Activated T-cell treated with anti-CD3 and anti-CD28 coated beads, Interleukin-2, amount 50 U/mL, for 4 hours (primary cell): ENCODE measurements around the gene BLMH. TPM values are rescaled to one million over a fixed set of nuclear protein-coding genes. Genes with fewer than 3 reads are reported as not detected.

ENCODE experiments used
- ATAC-seq, 2 donors: fragments of 200-7000 bp; cut with Tn5 transposase; one replicate each; pipeline ENCODE4 v1.10.0; 2021
- DNase-seq: peaks from one replicate; pipeline ENCODE4 v3.0.0-alpha.2; 2020
- H3K27me3 Mint-ChIP-seq: one replicate; pipeline ENCODE4 v1.8.0; 2021; ENCODE audit warnings: low read depth, mixed read lengths
- H3K36me3 Mint-ChIP-seq: one replicate; pipeline ENCODE4 v1.8.0; 2022; ENCODE audit warnings: mixed read lengths; ENCODE audit not compliant: insufficient read depth
- H3K4me1 Mint-ChIP-seq: one replicate; pipeline ENCODE4 v1.8.0; 2021; ENCODE audit warnings: low read depth, mixed read lengths
- H3K4me3 Mint-ChIP-seq: one replicate; pipeline ENCODE4 v1.8.0; 2021; ENCODE audit warnings: mild to moderate bottlenecking, moderate library complexity, mixed read lengths
- H3K9me3 Mint-ChIP-seq: one replicate; pipeline ENCODE4 v1.8.0; 2021; ENCODE audit warnings: mixed read lengths
- total RNA-seq, 3 donors: library from RNA; stranded (reverse); gene quantifications; one replicate each; pipeline ENCODE4 v1.2.1, GENCODE V29; 2021

Gene BLMH
- total RNA-seq, 3 donors from 2014 or later: 67.5 to 81.8 (median 74.8) TPM

GRCh38 chr17:30249460-30249859 is 42.3 kb downstream of the BLMH start:
- Mint-ChIP-seq H3K27me3 (no peaks in the 10 kb centered on the region), H3K9me3 (no peaks in the 10 kb centered on the region), H3K36me3 (peaks cover 56% of the 10 kb centered on the region), H3K4me3 (no peak overlapping the region), H3K4me1 (no peaks in the 10 kb centered on the region)
- ATAC-seq (no peak), DNase-seq (no peak)

GRCh38 chr17:30248786-30249185 is 43.0 kb downstream of the BLMH start:
- H3K27me3 Mint-ChIP-seq: no peaks in the 10 kb centered on the region
- DNase-seq: no peak
- peaks cover 56% of the 10 kb centered on the region for H3K36me3 Mint-ChIP-seq
- no peaks in the 10 kb centered on the region for H3K4me1 Mint-ChIP-seq
- no peaks in the 10 kb centered on the region for H3K9me3 Mint-ChIP-seq
- no peak overlapping the region for H3K4me3 Mint-ChIP-seq
- ATAC-seq: no peak

GRCh38 chr17:30246460-30246859 is 45.3 kb downstream of the BLMH start:
- Mint-ChIP-seq H3K36me3 (peaks cover 44% of the 10 kb centered on the region), H3K27me3 (no peaks in the 10 kb centered on the region), H3K4me3 (no peak overlapping the region), H3K9me3 (no peaks in the 10 kb centered on the region), H3K4me1 (no peaks in the 10 kb centered on the region)
- ATAC-seq: no peak
- DNase-seq: no peak

- ATAC-seq: no peak
Observed at GRCh38 chr17:30244853-30245385, 46.8 kb downstream of the BLMH start.

DNA sequence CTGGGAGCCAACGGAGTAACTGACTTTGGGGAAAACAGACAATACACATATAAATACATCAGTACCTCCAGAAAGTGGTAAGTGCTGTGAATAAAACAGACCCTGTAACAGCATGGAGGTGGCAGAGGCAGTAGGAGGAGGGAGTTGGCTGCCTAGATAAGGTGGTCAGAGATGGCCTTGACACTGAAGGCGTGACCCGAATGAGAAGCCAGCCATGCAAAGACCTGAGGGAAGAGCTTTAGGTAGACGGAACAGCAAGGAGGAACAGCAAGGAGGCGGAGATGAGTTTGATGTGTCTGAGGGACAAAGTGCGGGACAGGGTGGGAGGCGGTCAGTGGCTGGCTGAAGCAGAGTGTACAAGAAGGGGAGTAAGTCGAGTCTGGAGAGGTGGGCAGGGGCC is 48.2 kb downstream of the BLMH start:
- ATAC-seq: no peak
- no peaks in the 10 kb centered on the region for H3K9me3 Mint-ChIP-seq

More at GRCh38 chr17:30244853-30245385, 46.8 kb downstream of the BLMH start:
- no peak for DNase-seq
- peaks cover 37% of the 10 kb centered on the region for H3K36me3 Mint-ChIP-seq
- H3K27me3 Mint-ChIP-seq: peaks cover under 1% of the 10 kb centered on the region
- H3K4me1 Mint-ChIP-seq: no peaks in the 10 kb centered on the region
- no peaks in the 10 kb centered on the region for H3K9me3 Mint-ChIP-seq
- H3K4me3 Mint-ChIP-seq: no peak overlapping the region

GRCh38 chr17:30243002-30243401 is 48.7 kb downstream of the BLMH start:
- H3K36me3 Mint-ChIP-seq: peaks cover 20% of the 10 kb centered on the region

More for the DNA sequence above, 48.2 kb downstream of the BLMH start:
- Mint-ChIP-seq H3K4me1 (peaks cover 3% of the 10 kb centered on the region), H3K4me3 (no peak overlapping the region), H3K36me3 (peaks cover 25% of the 10 kb centered on the region), H3K27me3 (peaks cover 12% of the 10 kb centered on the region)
- DNase-seq: no peak

GRCh38 chr17:30241051-30241450 is 50.7 kb downstream of the BLMH start:
- H3K4me3 Mint-ChIP-seq: no peak overlapping the region
- H3K9me3 Mint-ChIP-seq: no peaks in the 10 kb centered on the region
- H3K27me3 Mint-ChIP-seq: peaks cover 30% of the 10 kb centered on the region
- ATAC-seq (no peak), DNase-seq (no peak)
- peaks cover 11% of the 10 kb centered on the region for H3K4me1 Mint-ChIP-seq
- peaks cover 6% of the 10 kb centered on the region for H3K36me3 Mint-ChIP-seq

More at GRCh38 chr17:30243002-30243401, 48.7 kb downstream of the BLMH start:
- Mint-ChIP-seq H3K4me3 (no peak overlapping the region), H3K27me3 (peaks cover 16% of the 10 kb centered on the region), H3K9me3 (no peaks in the 10 kb centered on the region), H3K4me1 (peaks cover 6% of the 10 kb centered on the region)
- DNase-seq (no peak), ATAC-seq (no peak)

DNA sequence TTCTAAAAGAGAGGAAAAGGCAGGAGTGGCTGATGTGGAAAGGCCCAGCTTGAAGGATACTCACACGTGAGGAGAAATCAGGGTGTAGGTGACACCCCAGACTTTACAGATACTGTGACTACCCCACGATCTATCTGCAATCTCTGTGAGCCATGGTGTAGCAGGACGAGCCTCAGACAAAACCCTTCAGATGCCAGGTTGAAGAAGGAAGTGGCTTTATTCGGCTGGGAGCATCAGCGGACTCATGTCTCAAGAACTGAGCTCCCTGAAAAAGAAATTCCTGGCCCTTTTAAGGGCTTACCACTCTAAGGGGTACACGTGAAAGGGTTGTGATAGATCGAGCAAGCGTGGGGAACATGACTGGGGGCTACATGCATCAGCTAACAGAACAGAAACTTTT is 51.6 kb downstream of the BLMH start:
- DNase-seq (no peak), ATAC-seq (no peak)
- Mint-ChIP-seq H3K36me3 (peaks cover 1% of the 10 kb centered on the region), H3K27me3 (peaks cover 32% of the 10 kb centered on the region), H3K4me3 (no peak overlapping the region), H3K4me1 (peaks cover 13% of the 10 kb centered on the region), H3K9me3 (no peaks in the 10 kb centered on the region)

GRCh38 chr17:30239089-30239462 is 52.7 kb downstream of the BLMH start:
- Mint-ChIP-seq H3K4me3 (no peak overlapping the region), H3K9me3 (no peaks in the 10 kb centered on the region), H3K36me3 (no peaks in the 10 kb centered on the region), H3K27me3 (peaks cover 40% of the 10 kb centered on the region), H3K4me1 (peaks cover 18% of the 10 kb centered on the region)
- no peak for DNase-seq
- ATAC-seq: no peak

GRCh38 chr17:30238387-30239088 is 53.2 kb downstream of the BLMH start:
- DNase-seq (no peak), ATAC-seq (no peak)
- Mint-ChIP-seq H3K4me1 (peaks cover 18% of the 10 kb centered on the region), H3K27me3 (peaks cover 44% of the 10 kb centered on the region), H3K4me3 (no peak overlapping the region), H3K36me3 (no peaks in the 10 kb centered on the region), H3K9me3 (no peaks in the 10 kb centered on the region)

GRCh38 chr17:30238003-30238344 is 53.8 kb downstream of the BLMH start:
- Mint-ChIP-seq H3K4me1 (peaks cover 18% of the 10 kb centered on the region), H3K27me3 (peaks cover 49% of the 10 kb centered on the region), H3K9me3 (no peaks in the 10 kb centered on the region), H3K4me3 (no peak overlapping the region), H3K36me3 (no peaks in the 10 kb centered on the region)
- ATAC-seq (no peak), DNase-seq (no peak)

DNA sequence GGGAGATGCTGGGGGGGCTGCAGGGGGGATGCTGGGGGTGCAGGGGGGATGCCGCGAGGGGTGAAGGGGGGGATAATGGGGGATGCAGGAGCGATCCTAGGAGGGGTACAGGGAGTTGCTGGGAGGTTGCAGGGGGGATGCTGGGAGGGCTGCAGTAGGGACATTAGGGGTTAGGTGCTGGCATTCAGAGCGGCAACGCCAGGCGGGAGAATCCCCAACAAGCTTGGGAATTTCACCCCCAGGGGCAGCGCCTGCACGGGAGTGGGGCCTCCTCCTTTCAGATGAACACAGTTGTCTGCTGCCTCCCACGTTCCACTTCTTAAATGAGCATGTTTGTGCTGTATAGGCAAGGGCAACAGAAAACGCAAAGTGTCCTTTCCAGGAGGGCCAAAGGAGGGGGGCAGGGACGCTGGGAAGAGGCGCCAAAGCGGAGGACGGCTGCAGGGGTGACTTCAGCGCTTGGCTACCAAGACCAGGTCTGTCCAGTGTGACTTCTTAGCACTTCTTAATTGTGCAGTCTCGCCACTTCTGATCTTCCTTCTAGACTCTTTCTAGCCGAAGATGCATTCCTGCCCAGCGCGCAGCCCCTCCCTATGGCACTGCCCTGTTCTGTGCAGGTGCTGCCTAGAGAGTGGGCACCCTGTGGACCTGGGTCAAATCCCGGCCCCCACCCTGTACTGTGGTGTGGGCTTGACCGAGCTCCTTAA is 54.3 kb downstream of the BLMH start:
- ATAC-seq (peak in 1 of 2 donors; percentile 24), DNase-seq (no peak)
- H3K4me1 Mint-ChIP-seq: peaks cover 18% of the 10 kb centered on the region
- H3K4me3 Mint-ChIP-seq: no peak overlapping the region
- no peaks in the 10 kb centered on the region for H3K9me3 Mint-ChIP-seq
- peaks cover 51% of the 10 kb centered on the region for H3K27me3 Mint-ChIP-seq
- no peaks in the 10 kb centered on the region for H3K36me3 Mint-ChIP-seq

GRCh38 chr17:30236766-30237165 is 55.0 kb downstream of the BLMH start:
- Mint-ChIP-seq H3K4me3 (peak overlapping the region; percentile 38), H3K4me1 (peaks cover 18% of the 10 kb centered on the region), H3K36me3 (no peaks in the 10 kb centered on the region), H3K9me3 (no peaks in the 10 kb centered on the region), H3K27me3 (peaks cover 57% of the 10 kb centered on the region)
- ATAC-seq (no peak), DNase-seq (no peak)

DNA sequence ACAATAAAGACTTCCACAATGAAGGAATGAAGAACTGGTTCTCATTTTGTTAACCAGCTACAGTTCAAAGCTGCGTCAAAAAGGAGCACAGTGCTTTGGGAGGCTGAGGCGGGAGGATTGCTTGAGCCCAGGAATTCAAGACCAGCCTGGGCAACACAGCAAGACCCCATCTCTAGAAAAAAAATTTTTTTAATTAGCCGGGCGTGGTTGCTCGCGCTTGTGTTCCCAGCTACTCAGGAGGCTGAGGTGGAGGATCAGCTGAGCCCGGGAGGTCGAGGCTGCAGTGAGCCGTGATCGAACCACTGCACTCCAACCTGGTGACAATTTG is 55.5 kb downstream of the BLMH start:
- Mint-ChIP-seq H3K27me3 (peaks cover 59% of the 10 kb centered on the region), H3K9me3 (no peaks in the 10 kb centered on the region), H3K36me3 (no peaks in the 10 kb centered on the region), H3K4me3 (peak overlapping the region; percentile 42), H3K4me1 (peaks cover 18% of the 10 kb centered on the region)
- no peak for ATAC-seq
- DNase-seq: no peak
